ENCODE measurements around the gene RHBDD2. TPM values are rescaled to one million over a fixed set of nuclear protein-coding genes. Genes with fewer than 3 reads are reported as not detected.
A peak's percentile ranks its signal among the peaks of the same experiment; 100 is the strongest.

Gene RHBDD2
- polyA plus RNA-seq, 3 donors, result 34.1 to 54.6 (median 53.1) TPM

GRCh38 chr7:75867390-75867717, 11.5 kb upstream of the RHBDD2 start:
- Histone ChIP-seq H3K4me2 (replicated peaks; ENCODE audit: extremely low read depth, low read length, poor library complexity, severe bottlenecking) (no peak overlapping the region), H3K27ac (ENCODE audit: low read depth in 1 of 2, low read length in 2 of 2) (no peak overlapping the region), H3K4me1 (ENCODE audit: control insufficient read depth in 1 of 2, insufficient read depth in 2 of 2, low read length in 2 of 2) (peaks cover 29 to 30% of the 10 kb centered on the region in 2 donors), H3K79me2 (ENCODE audit: insufficient read depth, low read length) (no peaks in the 10 kb centered on the region), H3K9me3 (replicated peaks in 1 of 2; ENCODE audit: control insufficient read depth in 1 of 2, insufficient read depth in 1 of 2, low read length in 2 of 2) (no peaks in the 10 kb centered on the region), H4K20me1 (ENCODE audit: insufficient read depth, low read length) (no peaks in the 10 kb centered on the region), H3K9ac (ENCODE audit: insufficient read depth, low read length, poor library complexity, severe bottlenecking) (no peak overlapping the region), H3K4me3 (replicated peaks in 1 of 3; ENCODE audit: low read depth in 2 of 3, low read length in 3 of 3) (no peak overlapping the region), H3K27me3 (ENCODE audit: control insufficient read depth in 2 of 2, insufficient read depth in 2 of 2, low read length in 2 of 2) (no peaks in the 10 kb centered on the region), H2AFZ (ENCODE audit: insufficient read depth, low read depth, low read length, poor library complexity, severe bottlenecking) (peak overlapping the region; percentile 23), H3K36me3 (replicated peaks in 1 of 2; ENCODE audit: control insufficient read depth in 1 of 2, insufficient read depth in 2 of 2, low read length in 2 of 2) (no peaks in the 10 kb centered on the region)
- Mint-ChIP-seq H3K27ac (peak overlapping the region in 3 of 7 donors; percentile 53 to 81 (median 65)), H3K4me1 (peaks cover 49% of the 10 kb centered on the region), H3K36me3 (peaks cover 2 to 3% of the 10 kb centered on the region in 2 donors), H3K4me3 (no peak overlapping the region), H3K9me3 (peaks cover 0 to 4% (median 0%) of the 10 kb centered on the region in 7 donors), H3K27me3 (ENCODE audit: low read depth in 3 of 3) (peaks cover 6 to 10% (median 6%) of the 10 kb centered on the region in 3 donors)
- 60% methylated on average over 1 of the region's 4 CpGs for WGBS (ENCODE audit: insufficient coverage)
- no peak for DNase-seq
- intact Hi-C loops (cut with micrococcal nuclease), result loop anchor here (2.0 to 10.0 kb wide), 2 partner anchors 53 to 153 kb away; partner anchors contain the start of gene CCL24 (in 1 of the 2)
- TF ChIP-seq CTCF (IDR thresholded peaks at IDR 0.05), result no peak

GRCh38 chr7:75868153-75868552, 10.7 kb upstream of the RHBDD2 start:
- H3K9me3 Mint-ChIP-seq, result peaks cover 0 to 4% (median 0%) of the 10 kb centered on the region in 7 donors

More at GRCh38 chr7:75868153-75868552, 10.7 kb upstream of the RHBDD2 start:
- intact Hi-C loops (cut with micrococcal nuclease), result loop anchor here in 1 of 2 donors (10.0 kb wide), 1 partner anchor 53 kb away; the partner anchor contains the start of gene CCL24
- peaks cover 4 to 12% (median 6%) of the 10 kb centered on the region in 3 donors for H3K27me3 Mint-ChIP-seq (ENCODE audit: low read depth in 3 of 3)
- H3K9me3 ChIP-seq (replicated peaks in 1 of 2; ENCODE audit: control insufficient read depth in 1 of 2, insufficient read depth in 1 of 2, low read length in 2 of 2), result no peaks in the 10 kb centered on the region
- peaks cover 2 to 3% of the 10 kb centered on the region in 2 donors for H3K36me3 Mint-ChIP-seq
- H3K4me1 ChIP-seq (ENCODE audit: control insufficient read depth in 1 of 2, insufficient read depth in 2 of 2, low read length in 2 of 2), result peaks cover 33 to 38% of the 10 kb centered on the region in 2 donors
- H3K36me3 ChIP-seq (replicated peaks in 1 of 2; ENCODE audit: control insufficient read depth in 1 of 2, insufficient read depth in 2 of 2, low read length in 2 of 2), result no peaks in the 10 kb centered on the region
- TF ChIP-seq CTCF (IDR thresholded peaks at IDR 0.05), result no peak
- H2AFZ ChIP-seq (ENCODE audit: insufficient read depth, low read depth, low read length, poor library complexity, severe bottlenecking), result no peak overlapping the region
- H3K27ac Mint-ChIP-seq, result no peak overlapping the region
- WGBS (ENCODE audit: insufficient coverage), result 80% methylated on average over 1 of the region's 2 CpGs
- no peaks in the 10 kb centered on the region for H3K27me3 ChIP-seq (ENCODE audit: control insufficient read depth in 2 of 2, insufficient read depth in 2 of 2, low read length in 2 of 2)
- no peaks in the 10 kb centered on the region for H4K20me1 ChIP-seq (ENCODE audit: insufficient read depth, low read length)
- no peak overlapping the region for H3K4me3 ChIP-seq (replicated peaks in 1 of 3; ENCODE audit: low read depth in 2 of 3, low read length in 3 of 3)
- no peak for DNase-seq
- no peaks in the 10 kb centered on the region for H3K79me2 ChIP-seq (ENCODE audit: insufficient read depth, low read length)
- no peak overlapping the region for H3K9ac ChIP-seq (ENCODE audit: insufficient read depth, low read length, poor library complexity, severe bottlenecking)
- peaks cover 54% of the 10 kb centered on the region for H3K4me1 Mint-ChIP-seq
- no peak overlapping the region for H3K4me3 Mint-ChIP-seq
- no peak overlapping the region for H3K27ac ChIP-seq (ENCODE audit: low read depth in 1 of 2, low read length in 2 of 2)
- H3K4me2 ChIP-seq (replicated peaks; ENCODE audit: extremely low read depth, low read length, poor library complexity, severe bottlenecking), result no peak overlapping the region
